HepG2 (cell line): ENCODE results near the gene HEXIM1. TPM values are rescaled to one million over a fixed set of nuclear protein-coding genes. Genes with fewer than 3 reads are reported as not detected.

ENCODE experiments used
- ATAC-seq: fragments of 200-7000 bp; cut with Tn5 transposase; 3 replicates; pipeline ENCODE4 v1.9.1; 2020; ENCODE audit warnings: mild to moderate bottlenecking, moderate library complexity
- BruUV-seq: library from RNA; stranded (reverse); fragments of 400-500 nt; replicated peaks from 2 replicates; lab custom pipeline; 2021; lab: Mats Ljungman, UMichigan
- CTCF ChIA-PET: fragments of 300-600 bp; formaldehyde crosslinking; extraction: SDS; loops from one replicate; lab custom pipeline; 2021; ENCODE audit warnings: low total read pairs, inconsistent platforms, low intra/inter-chr PET ratio; lab: Yijun Ruan, JAX
- POLR2A ChIA-PET: fragments of 350-600 bp; sonication (Branson Sonifier 250); formaldehyde crosslinking; loops from one replicate; lab custom pipeline; 2020; ENCODE audit warnings: antibody characterized with exemption, inconsistent platforms; lab: Yijun Ruan, JAX
- DNase-seq: peaks from one replicate; pipeline ENCODE4 v3.0.0-alpha.2; 2015; ENCODE audit warnings: low spot score
- FAIRE-seq: peaks from 3 replicates; lab custom pipeline; 2011; peaks lifted over from hg19 to GRCh38; lab: Jason Lieb, UNC
- H2AFZ ChIP-seq: one replicate; pipeline ENCODE4 v1.6.1; 2011; ENCODE audit warnings: low read length, inconsistent platforms
- H3K27ac ChIP-seq: fragments of 300-600 bp; 3 replicates; pipeline ENCODE4 v1.8.0; 2011; ENCODE audit warnings: mixed run types, mild to moderate bottlenecking, mixed read lengths, low read length, inconsistent platforms; ENCODE audit not compliant: insufficient read depth; ENCODE audit errors: extremely low read length
- H3K27me3 ChIP-seq, 2 experiments: fragments of 200-600 bp in 1 of 2; 2 replicates in 1 of 2; 3 replicates in 1 of 2; pipeline versions ENCODE4 v1.6.0 to v1.8.0; 2011; ENCODE audit warnings: low read length in 2 of 2, mild to moderate bottlenecking in 2 of 2, moderate library complexity in 2 of 2, inconsistent platforms in 1 of 2; ENCODE audit not compliant: insufficient read depth in 2 of 2, control insufficient read depth in 1 of 2
- H3K36me3 ChIP-seq, 2 experiments: fragments of 200-600 bp in 1 of 2; replicated peaks in 1 of 2; 2 replicates in 1 of 2; 3 replicates in 1 of 2; pipeline versions ENCODE4 v1.5.1 to v1.8.0; 2011; ENCODE audit warnings: low read length in 2 of 2, inconsistent platforms in 1 of 2; ENCODE audit not compliant: insufficient read depth in 2 of 2, control insufficient read depth in 1 of 2
- H3K4me1 ChIP-seq: 2 replicates; pipeline ENCODE4 v1.5.1; 2012; ENCODE audit warnings: low read length, inconsistent platforms; ENCODE audit not compliant: insufficient read depth
- H3K4me2 ChIP-seq: 2 replicates; pipeline ENCODE4 v1.6.0; 2011; ENCODE audit warnings: low read depth, low read length, inconsistent platforms
- H3K4me3 ChIP-seq, 3 experiments: fragments of 200-600 bp in 1 of 3; sonication (generic), shearing (Covaris generic) in 1 of 3; replicated peaks in 1 of 3; 2 replicates each; pipeline ENCODE4 v1.5.1; 2011 to 2016; ENCODE audit warnings: low read length in 3 of 3, inconsistent platforms in 2 of 3, low read depth in 2 of 3, mild to moderate bottlenecking in 2 of 3, control low read depth in 1 of 3, mixed read lengths in 1 of 3; ENCODE audit not compliant: insufficient read depth in 1 of 3
- H3K79me2 ChIP-seq: one replicate; pipeline ENCODE4 v1.6.1; 2011; ENCODE audit warnings: low read length, inconsistent platforms; ENCODE audit not compliant: insufficient read depth
- H3K9ac ChIP-seq: 2 replicates; pipeline ENCODE4 v1.6.0; 2011; ENCODE audit warnings: mild to moderate bottlenecking, low read depth, low read length, inconsistent platforms; ENCODE audit not compliant: insufficient read depth
- H3K9me3 ChIP-seq: 2 replicates; pipeline ENCODE4 v1.5.1; 2012; ENCODE audit warnings: mild to moderate bottlenecking, low read length
- H4K20me1 ChIP-seq: 2 replicates; pipeline ENCODE4 v1.6.0; 2011; ENCODE audit warnings: inconsistent platforms, mild to moderate bottlenecking, low read length, moderate library complexity; ENCODE audit not compliant: insufficient read depth
- ATRX ChIP-seq: sonication (generic); formaldehyde crosslinking; IDR thresholded peaks from 2 replicates; pipeline ENCODE4 v1.4.0; 2020; ENCODE audit warnings: missing genetic modification reagents, borderline replicate concordance
- BCL6 ChIP-seq: IDR thresholded peaks from 2 replicates; pipeline ENCODE4 v1.6.1; 2016; ENCODE audit warnings: missing genetic modification reagents, missing compliant biosample characterization
- GTF2F1 ChIP-seq: fragments of 150-350 bp; IDR thresholded peaks from 2 replicates; pipeline ENCODE4 v1.6.1; 2014; ENCODE audit warnings: low read length
- HMG20A ChIP-seq: IDR thresholded peaks from 2 replicates; pipeline ENCODE4 v1.6.1; 2016; ENCODE audit warnings: borderline replicate concordance
- POLR2A ChIP-seq, 2 experiments: IDR thresholded peaks; 2 replicates each; pipeline ENCODE4 v1.6.1; 2011; ENCODE audit warnings: low read depth in 2 of 2, low read length in 2 of 2, mild to moderate bottlenecking in 1 of 2, moderate library complexity in 1 of 2; ENCODE audit not compliant: insufficient read depth in 1 of 2
- POLR2G ChIP-seq: fragments of 200-400 bp; formaldehyde crosslinking; IDR thresholded peaks from 2 replicates; pipeline ENCODE4 v1.6.1; 2018; ENCODE audit warnings: mild to moderate bottlenecking, low read depth, low read length, moderate library complexity
- RFX3 ChIP-seq: IDR thresholded peaks from 2 replicates; pipeline ENCODE4 v1.6.1; 2016; ENCODE audit warnings: missing biosample characterization, missing genetic modification reagents
- RFXAP ChIP-seq: sonication (generic); formaldehyde crosslinking; IDR thresholded peaks from 2 replicates; pipeline ENCODE4 v1.4.0; 2020; ENCODE audit warnings: missing genetic modification reagents, borderline replicate concordance
- ZIK1 ChIP-seq: sonication (generic); formaldehyde crosslinking; IDR thresholded peaks from 2 replicates; pipeline ENCODE4 v1.5.0; 2020; ENCODE audit warnings: mild to moderate bottlenecking, low read depth, missing genetic modification reagents, borderline replicate concordance
- ZNF761 ChIP-seq: sonication (generic); formaldehyde crosslinking; conservative IDR thresholded peaks from 2 replicates; pipeline ENCODE4 v1.4.0; 2020; ENCODE audit warnings: mild to moderate bottlenecking, missing genetic modification reagents
- WGBS: methylation state at CpG from one replicate; pipeline ENCODE4 v1.1.6; 2017; ENCODE audit warnings: low lambda C conversion rate; 5-methylcytosine and 5-hydroxymethylcytosine counted together
- in situ Hi-C: cut with HindIII; loops from 2 replicates; pipeline ENCODE4 v1.10.0; 2017; ENCODE audit warnings: low pct_unique_long_range_greater_than_20kb; ENCODE audit not compliant: extremely low pct_ligation_motif_present
- intact Hi-C: fragments of 100-400 bp; cut with micrococcal nuclease; formaldehyde crosslinking; loops from one replicate; pipeline ENCODE4 v1.10.0; 2022; ENCODE audit not compliant: unreplicated experiment
- polyA plus RNA-seq, 8 experiments: library from polyadenylated mRNA; depleted of rRNA in 3 of 8; stranded (reverse) in 7 of 8; unstranded in 1 of 8; fragments of >200 nt; fragmentation: Illumina TruSeq in 4 of 8; extraction: Trizol in 4 of 8; gene quantifications; 2 replicates each; pipeline versions ENCODE4 v1.2.1 to v1.2.3, GENCODE V29; 2011 to 2016; ENCODE audit warnings: low read depth in 4 of 8, missing spikeins in 1 of 8, mixed read lengths in 1 of 8; ENCODE audit not compliant: insufficient read depth in 1 of 8
- total RNA-seq, 5 experiments: library from RNA; depleted of rRNA; stranded (reverse); fragments of >200 nt; fragmentation: Illumina TruSeq; extraction: Trizol; gene quantifications; 2 replicates each; pipeline ENCODE4 v1.2.3, GENCODE V29; 2016; ENCODE audit warnings: low read depth in 1 of 5
- TF ChIP-seq, protein P1 (sequence below): sonication (generic); formaldehyde crosslinking; IDR thresholded peaks from 2 replicates; pipeline ENCODE4 v1.4.0; 2020; ENCODE audit warnings: low read depth, missing genetic modification reagents

Gene HEXIM1
- total and polyA plus RNA-seq, 2 of the 13 experiments (the other 11 are each of a cell fraction or from before 2014, with no cell fraction given): 10.5 to 16.6 TPM

DNA sequence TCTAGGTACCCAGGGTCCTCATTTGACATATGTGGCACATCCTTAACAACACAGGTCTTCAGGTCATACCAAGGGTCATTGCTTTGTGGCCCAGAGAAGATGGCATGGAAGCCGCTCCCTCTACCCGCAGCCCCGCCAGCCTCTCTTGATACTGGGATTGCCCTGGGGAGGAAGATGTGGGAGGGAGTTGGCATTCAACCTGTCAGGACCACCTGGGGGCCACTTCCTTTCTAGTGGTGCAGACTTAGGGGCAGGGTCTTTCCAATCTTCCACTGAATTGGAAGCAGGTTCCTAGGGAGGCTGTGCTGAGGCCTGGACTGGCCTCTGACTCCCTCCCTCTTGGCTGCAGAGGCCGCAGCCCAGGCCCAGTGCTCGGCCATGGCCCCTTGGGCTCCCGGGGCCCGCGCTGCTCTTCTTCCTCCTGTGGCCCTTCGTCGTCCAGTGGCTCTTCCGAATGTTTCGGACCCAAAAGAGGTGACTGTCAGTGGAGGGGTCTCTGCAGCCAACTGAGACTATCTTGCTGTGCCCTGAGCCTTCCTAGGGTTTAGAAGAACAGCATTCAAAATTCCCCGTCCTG is 5.1 kb upstream of the HEXIM1 start:
- Histone ChIP-seq H4K20me1 (no peaks in the 10 kb centered on the region), H3K36me3 (peaks cover 0 to under 1% of the 10 kb centered on the region in 2 experiments; a peak in 2 of 5 replicates), H3K27me3 (no peaks in the 10 kb centered on the region; a peak in 1 of 5 replicates), H3K9ac (no peak overlapping the region), H3K9me3 (no peaks in the 10 kb centered on the region), H3K4me2 (no peak overlapping the region), H3K27ac (no peak overlapping the region), H3K4me1 (peaks cover 11% of the 10 kb centered on the region), H3K4me3 (no peak overlapping the region), H2AFZ (no peak overlapping the region), H3K79me2 (no peaks in the 10 kb centered on the region)
- FAIRE-seq: no peak
- in situ Hi-C loops: no loop called here
- WGBS: 96% methylated on average over 8 of the region's 13 CpGs
- no peak for DNase-seq
- TF ChIP-seq RFXAP (CRISPR knock-in tag): no peak
- peak in 1 of 2 experiments; percentile 28; a peak in 1 of 4 replicates for TF ChIP-seq POLR2A (IDR thresholded peaks at IDR 0.05; ENCODE audit: insufficient read depth in 1 of 2, low read depth in 2 of 2, low read length in 2 of 2)
- TF ChIP-seq, protein P1, sequence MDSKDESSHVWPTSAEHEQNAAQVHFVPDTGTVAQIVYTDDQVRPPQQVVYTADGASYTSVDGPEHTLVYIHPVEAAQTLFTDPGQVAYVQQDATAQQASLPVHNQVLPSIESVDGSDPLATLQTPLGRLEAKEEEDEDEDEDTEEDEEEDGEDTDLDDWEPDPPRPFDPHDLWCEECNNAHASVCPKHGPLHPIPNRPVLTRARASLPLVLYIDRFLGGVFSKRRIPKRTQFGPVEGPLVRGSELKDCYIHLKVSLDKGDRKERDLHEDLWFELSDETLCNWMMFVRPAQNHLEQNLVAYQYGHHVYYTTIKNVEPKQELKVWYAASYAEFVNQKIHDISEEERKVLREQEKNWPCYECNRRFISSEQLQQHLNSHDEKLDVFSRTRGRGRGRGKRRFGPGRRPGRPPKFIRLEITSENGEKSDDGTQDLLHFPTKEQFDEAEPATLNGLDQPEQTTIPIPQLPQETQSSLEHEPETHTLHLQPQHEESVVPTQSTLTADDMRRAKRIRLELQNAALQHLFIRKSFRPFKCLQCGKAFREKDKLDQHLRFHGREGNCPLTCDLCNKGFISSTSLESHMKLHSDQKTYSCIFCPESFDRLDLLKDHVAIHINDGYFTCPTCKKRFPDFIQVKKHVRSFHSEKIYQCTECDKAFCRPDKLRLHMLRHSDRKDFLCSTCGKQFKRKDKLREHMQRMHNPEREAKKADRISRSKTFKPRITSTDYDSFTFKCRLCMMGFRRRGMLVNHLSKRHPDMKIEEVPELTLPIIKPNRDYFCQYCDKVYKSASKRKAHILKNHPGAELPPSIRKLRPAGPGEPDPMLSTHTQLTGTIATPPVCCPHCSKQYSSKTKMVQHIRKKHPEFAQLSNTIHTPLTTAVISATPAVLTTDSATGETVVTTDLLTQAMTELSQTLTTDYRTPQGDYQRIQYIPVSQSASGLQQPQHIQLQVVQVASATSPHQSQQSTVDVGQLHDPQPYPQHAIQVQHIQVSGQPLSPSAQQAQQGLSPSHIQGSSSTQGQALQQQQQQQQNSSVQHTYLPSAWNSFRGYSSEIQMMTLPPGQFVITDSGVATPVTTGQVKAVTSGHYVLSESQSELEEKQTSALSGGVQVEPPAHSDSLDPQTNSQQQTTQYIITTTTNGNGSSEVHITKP (CRISPR knock-in tag): no peak
- TF ChIP-seq GTF2F1: no peak
- no peak for TF ChIP-seq RFX3 (CRISPR knock-in tag)
- TF ChIP-seq HMG20A: no peak
- no peak for TF ChIP-seq BCL6 (CRISPR knock-in tag)
- no peak for TF ChIP-seq ZNF761
- TF ChIP-seq ZIK1 (CRISPR knock-in tag): 0 out of 2 replicates have a peak, but pooled peaks have one; percentile 43
- TF ChIP-seq POLR2G: 0 out of 2 replicates have a peak, but pooled peaks have one; percentile 20
- no peak for TF ChIP-seq ATRX (CRISPR knock-in tag)
- intact Hi-C loops: no loop called here
- ATAC-seq: no peak
- no TSS peak for BruUV-seq
- POLR2A ChIA-PET: no interaction called here
- CTCF ChIA-PET: no interaction called here
